Central memory CD8-positive, alpha-beta T cell (primary cell): ENCODE results near the gene CEP57L1.
A peak's percentile ranks its signal among the peaks of the same experiment; 100 is the strongest.
"Not testable (repeated sequence)": the region's sequence is repeated elsewhere in the genome, so short reads cannot be mapped to it uniquely, and the experiment has no call there.

Source experiments
- ATAC-seq: fragments of 150-1000 bp; cut with Tn5 transposase; replicated peaks from 2 replicates; pipeline ENCODE4 v1.10.0; 2022; ENCODE audit warnings: mild to moderate bottlenecking, moderate FRiP score, moderate number of reproducible peaks; ENCODE audit not compliant: poor library complexity, severe bottlenecking; ENCODE audit errors: extremely low read depth
- DNase-seq, 2 donors: peaks; one replicate each; pipeline ENCODE4 v3.0.0; 2021; ENCODE audit warnings: low spot score in 2 of 2
- H3K27ac Mint-ChIP-seq: one replicate; pipeline ENCODE4 v1.8.0; 2022; ENCODE audit warnings: low read depth, mild to moderate bottlenecking, moderate library complexity, mixed read lengths
- H3K27me3 Mint-ChIP-seq: one replicate; pipeline ENCODE4 v1.8.0; 2022; ENCODE audit warnings: mixed read lengths
- H3K36me3 Mint-ChIP-seq: one replicate; pipeline ENCODE4 v1.8.0; 2022; ENCODE audit warnings: mild to moderate bottlenecking, moderate library complexity, mixed read lengths; ENCODE audit not compliant: insufficient read depth
- H3K4me1 Mint-ChIP-seq: one replicate; pipeline ENCODE4 v1.8.0; 2022; ENCODE audit warnings: mixed read lengths
- H3K4me3 Mint-ChIP-seq: one replicate; pipeline ENCODE4 v1.8.0; 2022; ENCODE audit warnings: mild to moderate bottlenecking, moderate library complexity, mixed read lengths
- H3K9me3 Mint-ChIP-seq: one replicate; pipeline ENCODE4 v1.8.0; 2022; ENCODE audit warnings: mixed read lengths

CEP57L1 gene

GRCh38 chr6:109170333-109170732 is 75.0 kb downstream of the CEP57L1 start:
- H3K4me1 Mint-ChIP-seq, result no peaks in the 10 kb centered on the region
- H3K27me3 Mint-ChIP-seq, result no peaks in the 10 kb centered on the region
- ATAC-seq (no peak), DNase-seq (no peak)
- H3K27ac Mint-ChIP-seq, result no peak overlapping the region
- no peaks in the 10 kb centered on the region for H3K9me3 Mint-ChIP-seq
- no peaks in the 10 kb centered on the region for H3K36me3 Mint-ChIP-seq
- no peak overlapping the region for H3K4me3 Mint-ChIP-seq

DNA sequence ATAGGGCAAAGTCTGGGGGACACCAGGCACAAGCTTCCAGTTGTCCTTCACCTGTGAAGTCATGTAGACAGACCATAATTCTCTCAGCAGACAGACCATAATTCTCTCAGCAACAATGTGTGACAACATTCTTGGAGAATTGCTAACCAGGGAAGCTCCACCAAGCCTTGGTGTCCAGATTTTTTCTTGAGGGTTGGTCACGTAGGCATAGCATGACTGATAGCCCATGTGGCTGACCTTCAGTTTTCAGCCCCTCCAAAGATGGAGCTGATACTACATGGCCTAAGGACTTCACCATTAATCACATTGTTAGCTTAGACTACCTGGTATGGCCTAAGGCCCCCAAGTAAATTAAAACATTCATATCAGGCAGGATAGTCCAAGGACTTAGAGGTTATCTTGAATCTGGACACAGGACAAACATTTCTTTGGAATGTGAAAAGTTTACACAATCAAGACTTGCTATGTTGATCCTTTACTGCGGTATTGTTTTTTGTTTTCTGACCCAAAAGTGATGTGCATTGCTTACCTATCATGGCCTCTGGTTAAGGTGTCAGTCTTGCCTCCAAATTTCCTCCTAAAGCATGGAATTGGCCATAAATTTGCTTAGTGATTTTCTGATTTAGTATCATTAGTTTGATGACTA is 76.9 kb downstream of the CEP57L1 start:
- Mint-ChIP-seq H3K36me3 (no peaks in the 10 kb centered on the region), H3K27ac (no peak overlapping the region), H3K27me3 (peaks cover 13% of the 10 kb centered on the region), H3K4me1 (no peaks in the 10 kb centered on the region), H3K9me3 (no peaks in the 10 kb centered on the region), H3K4me3 (no peak overlapping the region)
- ATAC-seq (no peak), DNase-seq (no peak)

DNA sequence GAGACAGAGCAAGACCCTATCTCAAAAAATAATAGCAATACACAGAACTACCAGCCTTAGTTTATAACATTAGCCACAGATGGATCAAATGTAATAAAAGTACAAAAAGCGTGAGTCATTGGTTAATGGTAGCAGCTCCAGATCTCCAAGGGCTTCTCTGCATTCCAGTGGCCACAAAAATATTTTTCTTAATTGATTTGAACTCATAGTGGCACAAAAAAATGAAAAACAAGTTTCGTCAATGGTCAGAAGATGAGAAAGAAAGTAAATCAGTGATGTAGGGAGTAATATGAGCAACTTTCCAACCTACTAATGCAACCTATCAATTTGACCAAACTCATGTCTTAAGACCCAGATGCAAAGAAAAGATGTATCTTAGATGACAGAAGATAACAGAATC is 79.6 kb downstream of the CEP57L1 start:
- no peak overlapping the region for H3K4me3 Mint-ChIP-seq
- H3K9me3 Mint-ChIP-seq, result no peaks in the 10 kb centered on the region

GRCh38 chr6:109178921-109179320 is 83.6 kb downstream of the CEP57L1 start:
- peaks cover 2% of the 10 kb centered on the region for H3K36me3 Mint-ChIP-seq
- DNase-seq (no peak), ATAC-seq (no peak)
- no peaks in the 10 kb centered on the region for H3K4me1 Mint-ChIP-seq
- H3K27ac Mint-ChIP-seq, result no peak overlapping the region
- H3K27me3 Mint-ChIP-seq, result peaks cover 53% of the 10 kb centered on the region
- H3K9me3 Mint-ChIP-seq, result no peaks in the 10 kb centered on the region
- no peak overlapping the region for H3K4me3 Mint-ChIP-seq

More for the DNA sequence above, 79.6 kb downstream of the CEP57L1 start:
- Mint-ChIP-seq H3K4me1 (no peaks in the 10 kb centered on the region), H3K27me3 (peaks cover 22% of the 10 kb centered on the region), H3K27ac (no peak overlapping the region), H3K36me3 (peaks cover 2% of the 10 kb centered on the region)
- ATAC-seq (no peak), DNase-seq (no peak)

DNA sequence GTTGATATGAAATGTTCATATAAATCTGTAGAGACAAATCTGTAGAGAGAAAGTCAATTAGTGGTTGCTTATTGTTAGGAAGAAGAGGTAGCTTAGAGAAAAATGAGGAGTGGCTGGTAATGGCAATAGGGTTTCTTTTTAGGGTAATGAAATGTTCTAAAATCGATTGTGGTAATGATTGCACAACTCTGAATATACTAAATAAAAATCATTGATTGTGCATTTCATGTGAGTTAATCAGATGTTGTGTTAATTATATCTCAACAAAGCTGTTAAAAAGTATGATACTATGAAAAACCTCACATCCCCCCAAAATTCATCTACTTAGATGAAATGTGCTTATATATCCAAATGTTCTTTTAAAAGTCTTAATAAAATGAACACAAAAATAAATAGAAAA is 84.2 kb downstream of the CEP57L1 start:
- no peak for ATAC-seq
- no peak overlapping the region for H3K27ac Mint-ChIP-seq
- H3K36me3 Mint-ChIP-seq, result peaks cover 2% of the 10 kb centered on the region
- DNase-seq, result no peak
- H3K4me1 Mint-ChIP-seq, result no peaks in the 10 kb centered on the region
- H3K9me3 Mint-ChIP-seq, result no peaks in the 10 kb centered on the region
- no peak overlapping the region for H3K4me3 Mint-ChIP-seq
- H3K27me3 Mint-ChIP-seq, result peaks cover 59% of the 10 kb centered on the region

DNA sequence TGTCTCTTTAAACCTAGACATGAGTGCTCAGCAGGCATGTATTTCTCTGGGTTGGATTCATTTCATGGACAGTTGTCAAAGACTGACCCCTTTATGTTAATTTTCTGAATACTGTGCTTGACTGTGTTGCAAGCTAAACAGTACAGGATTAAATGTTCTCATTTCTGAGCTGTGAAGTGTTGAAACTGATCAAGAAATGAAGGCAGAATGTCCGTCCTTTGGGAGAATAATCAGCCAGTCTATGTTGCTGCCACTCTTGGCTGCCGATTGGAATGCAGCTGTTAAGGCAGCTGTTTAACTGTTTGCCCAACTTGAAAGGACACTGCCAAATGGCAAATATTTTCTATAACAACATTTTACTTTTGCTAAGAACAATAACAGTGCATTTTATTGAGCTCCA is 87.3 kb downstream of the CEP57L1 start:
- no peak for DNase-seq
- peaks cover 73% of the 10 kb centered on the region for H3K27me3 Mint-ChIP-seq
- no peaks in the 10 kb centered on the region for H3K4me1 Mint-ChIP-seq
- H3K36me3 Mint-ChIP-seq, result peaks cover 2% of the 10 kb centered on the region
- no peak overlapping the region for H3K27ac Mint-ChIP-seq
- no peak overlapping the region for H3K4me3 Mint-ChIP-seq
- no peaks in the 10 kb centered on the region for H3K9me3 Mint-ChIP-seq
- ATAC-seq, result no peak

DNA sequence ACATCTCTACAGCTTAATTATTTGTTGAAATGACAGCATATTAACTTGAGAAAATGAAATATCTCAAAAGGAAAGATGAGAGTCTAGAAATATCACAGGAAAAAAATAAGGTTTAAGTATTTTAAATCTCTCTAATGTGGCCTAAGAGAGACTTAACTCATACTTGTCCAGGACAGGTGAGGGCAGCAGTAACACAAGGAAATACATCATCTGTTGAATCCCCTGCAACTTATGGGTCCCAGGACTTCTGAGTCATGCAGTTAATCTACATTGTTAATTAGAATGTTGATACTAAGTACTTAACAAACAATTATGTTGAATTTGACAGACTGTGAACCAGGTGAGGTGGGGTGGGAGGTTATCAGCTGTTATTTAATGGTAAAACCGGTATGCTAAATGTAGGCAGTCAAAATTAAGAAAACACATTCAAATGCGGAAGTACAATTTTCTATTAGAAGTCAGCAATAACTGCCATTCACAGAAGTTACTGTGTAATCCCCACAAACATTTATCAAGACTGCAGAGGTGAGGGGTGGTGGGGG is 87.9 kb downstream of the CEP57L1 start:
- Mint-ChIP-seq H3K27ac (no peak overlapping the region), H3K9me3 (no peaks in the 10 kb centered on the region), H3K4me3 (no peak overlapping the region), H3K27me3 (peaks cover 73% of the 10 kb centered on the region), H3K4me1 (no peaks in the 10 kb centered on the region), H3K36me3 (peaks cover 2% of the 10 kb centered on the region)
- no peak for ATAC-seq
- DNase-seq, result no peak

GRCh38 chr6:109184638-109185037 is 89.3 kb downstream of the CEP57L1 start:
- no peaks in the 10 kb centered on the region for H3K36me3 Mint-ChIP-seq
- H3K4me1 Mint-ChIP-seq, result no peaks in the 10 kb centered on the region
- no peak for ATAC-seq
- no peak overlapping the region for H3K27ac Mint-ChIP-seq
- H3K9me3 Mint-ChIP-seq, result no peaks in the 10 kb centered on the region
- H3K27me3 Mint-ChIP-seq, result peaks cover 66% of the 10 kb centered on the region
- DNase-seq, result no peak
- no peak overlapping the region for H3K4me3 Mint-ChIP-seq

GRCh38 chr6:109186012-109186411 is 90.7 kb downstream of the CEP57L1 start:
- DNase-seq (no peak), ATAC-seq (no peak)
- peaks cover 6% of the 10 kb centered on the region for H3K9me3 Mint-ChIP-seq
- H3K36me3 Mint-ChIP-seq, result no peaks in the 10 kb centered on the region
- no peak overlapping the region for H3K4me3 Mint-ChIP-seq
- no peak overlapping the region for H3K27ac Mint-ChIP-seq
- H3K27me3 Mint-ChIP-seq, result peaks cover 56% of the 10 kb centered on the region
- H3K4me1 Mint-ChIP-seq, result no peaks in the 10 kb centered on the region

- H3K36me3 Mint-ChIP-seq, result no peaks in the 10 kb centered on the region
- ATAC-seq (no peak), DNase-seq (peak; percentile 23 to 41)
- no peak overlapping the region for H3K4me3 Mint-ChIP-seq
- H3K27ac Mint-ChIP-seq, result no peak overlapping the region
- H3K9me3 Mint-ChIP-seq, result peaks cover 12% of the 10 kb centered on the region
- no peaks in the 10 kb centered on the region for H3K4me1 Mint-ChIP-seq
- H3K27me3 Mint-ChIP-seq, result peaks cover 46% of the 10 kb centered on the region
Measured at GRCh38 chr6:109187399-109188114, 92.2 kb downstream of the CEP57L1 start.

DNA sequence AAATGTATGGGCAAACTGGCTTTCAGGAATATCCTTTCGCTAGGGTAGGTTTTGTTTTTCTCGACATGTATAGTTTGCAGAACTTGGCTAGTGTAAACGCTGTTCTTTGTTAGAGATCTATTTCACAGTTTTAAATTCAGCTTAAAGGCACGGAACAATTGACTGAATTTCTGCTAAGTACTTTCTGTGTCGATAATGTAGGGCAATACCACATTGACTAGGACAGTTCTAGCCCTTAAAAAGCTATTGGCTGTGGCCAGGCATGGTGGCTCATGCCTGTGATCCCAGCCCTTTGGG is 92.8 kb downstream of the CEP57L1 start:
- no peaks in the 10 kb centered on the region for H3K36me3 Mint-ChIP-seq
- no peak overlapping the region for H3K27ac Mint-ChIP-seq
- H3K27me3 Mint-ChIP-seq, result peaks cover 41% of the 10 kb centered on the region
- H3K4me1 Mint-ChIP-seq, result no peaks in the 10 kb centered on the region
- H3K9me3 Mint-ChIP-seq, result peaks cover 12% of the 10 kb centered on the region
- DNase-seq (no peak), ATAC-seq (no peak)
- H3K4me3 Mint-ChIP-seq, result no peak overlapping the region

- not testable (repeated sequence) for H3K36me3 Mint-ChIP-seq, H3K27me3 Mint-ChIP-seq, H3K27ac Mint-ChIP-seq, ATAC-seq, DNase-seq, H3K4me1 Mint-ChIP-seq, H3K4me3 Mint-ChIP-seq
- peaks cover 12% of the 10 kb centered on the region for H3K9me3 Mint-ChIP-seq
Measured at GRCh38 chr6:109191368-109191767, 96.1 kb downstream of the CEP57L1 start.

- no peak overlapping the region for H3K4me3 Mint-ChIP-seq
- H3K4me1 Mint-ChIP-seq, result no peaks in the 10 kb centered on the region
- H3K27me3 Mint-ChIP-seq, result no peaks in the 10 kb centered on the region
- ATAC-seq (no peak), DNase-seq (no peak)
- H3K27ac Mint-ChIP-seq, result no peak overlapping the region
- H3K9me3 Mint-ChIP-seq, result peaks cover 12% of the 10 kb centered on the region
- no peaks in the 10 kb centered on the region for H3K36me3 Mint-ChIP-seq
Measured at GRCh38 chr6:109192865-109193264, 97.6 kb downstream of the CEP57L1 start.
